GM12872 (cell line): ENCODE data around the gene CKM.

Experiments used
- TF ChIP-seq, protein P1 (sequence below): IDR thresholded peaks from 3 replicates; pipeline ENCODE4 v1.5.1; 2011; ENCODE audit warnings: low read depth, mild to moderate bottlenecking, low read length, moderate library complexity; ENCODE audit not compliant: insufficient read depth

Gene CKM

DNA sequence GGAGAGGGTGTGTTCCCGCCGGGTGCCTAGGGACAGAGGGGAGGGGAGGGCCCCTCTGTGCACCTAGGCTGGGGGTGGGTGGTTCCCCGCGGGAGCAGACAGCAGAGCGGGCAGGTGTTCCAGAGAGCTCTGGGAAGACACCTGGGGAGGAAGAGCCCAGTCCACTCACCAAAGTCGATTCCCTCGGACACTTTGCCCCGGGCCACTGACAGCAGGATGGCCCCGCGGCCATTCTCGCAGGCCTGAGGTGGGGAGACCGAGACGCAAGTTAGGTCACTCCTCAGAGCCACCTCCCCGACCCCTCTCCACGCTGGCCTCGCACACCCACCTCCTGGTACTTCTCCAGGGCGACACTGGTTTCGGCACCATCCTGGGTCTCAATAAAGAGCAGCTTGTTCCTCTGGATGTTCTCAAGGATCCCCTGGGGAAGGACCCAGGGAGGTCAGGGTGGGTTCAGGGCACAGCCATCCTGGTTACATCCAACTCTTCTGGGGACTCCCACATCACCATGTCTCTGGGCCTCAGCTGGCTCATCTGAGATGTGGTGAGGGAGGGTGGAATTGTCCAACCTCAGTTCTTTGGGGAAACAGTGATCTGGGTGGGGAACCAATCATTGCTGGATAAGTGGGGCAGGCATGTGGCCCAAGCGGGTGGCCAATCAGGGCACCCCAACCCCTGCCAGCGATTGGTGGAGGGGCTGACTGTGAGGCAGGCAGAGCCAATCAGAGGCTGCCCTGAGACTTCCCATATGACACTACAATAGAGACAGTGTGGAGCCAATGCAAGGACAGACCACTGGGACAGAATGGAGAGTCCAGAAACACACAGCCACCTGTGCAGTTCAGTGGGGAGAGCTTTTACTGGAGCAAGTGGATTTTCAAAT is 30.5 kb upstream of the CKM start:
- TF ChIP-seq, protein P1, sequence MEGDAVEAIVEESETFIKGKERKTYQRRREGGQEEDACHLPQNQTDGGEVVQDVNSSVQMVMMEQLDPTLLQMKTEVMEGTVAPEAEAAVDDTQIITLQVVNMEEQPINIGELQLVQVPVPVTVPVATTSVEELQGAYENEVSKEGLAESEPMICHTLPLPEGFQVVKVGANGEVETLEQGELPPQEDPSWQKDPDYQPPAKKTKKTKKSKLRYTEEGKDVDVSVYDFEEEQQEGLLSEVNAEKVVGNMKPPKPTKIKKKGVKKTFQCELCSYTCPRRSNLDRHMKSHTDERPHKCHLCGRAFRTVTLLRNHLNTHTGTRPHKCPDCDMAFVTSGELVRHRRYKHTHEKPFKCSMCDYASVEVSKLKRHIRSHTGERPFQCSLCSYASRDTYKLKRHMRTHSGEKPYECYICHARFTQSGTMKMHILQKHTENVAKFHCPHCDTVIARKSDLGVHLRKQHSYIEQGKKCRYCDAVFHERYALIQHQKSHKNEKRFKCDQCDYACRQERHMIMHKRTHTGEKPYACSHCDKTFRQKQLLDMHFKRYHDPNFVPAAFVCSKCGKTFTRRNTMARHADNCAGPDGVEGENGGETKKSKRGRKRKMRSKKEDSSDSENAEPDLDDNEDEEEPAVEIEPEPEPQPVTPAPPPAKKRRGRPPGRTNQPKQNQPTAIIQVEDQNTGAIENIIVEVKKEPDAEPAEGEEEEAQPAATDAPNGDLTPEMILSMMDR, result no peak

DNA sequence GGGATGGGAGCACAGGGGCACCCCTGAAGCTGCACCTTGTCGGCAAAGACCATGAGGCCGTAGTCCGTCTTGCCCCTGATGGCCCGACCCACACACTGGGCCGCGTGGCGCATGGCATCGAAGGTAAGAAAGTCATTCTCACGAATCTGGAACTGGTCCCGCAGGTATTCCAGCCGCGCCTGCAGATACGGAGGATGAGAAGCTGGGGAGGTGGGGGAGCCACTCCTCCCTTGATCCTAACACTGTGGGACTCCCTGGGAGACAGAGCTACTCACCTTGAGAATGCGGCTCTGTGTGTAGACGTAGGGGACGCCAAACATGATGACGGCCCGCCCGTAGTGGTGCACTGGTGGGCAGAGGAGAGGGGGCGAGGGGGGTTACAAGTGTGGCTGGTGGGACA is 29.8 kb upstream of the CKM start:
- TF ChIP-seq, protein P1, result no peak

DNA sequence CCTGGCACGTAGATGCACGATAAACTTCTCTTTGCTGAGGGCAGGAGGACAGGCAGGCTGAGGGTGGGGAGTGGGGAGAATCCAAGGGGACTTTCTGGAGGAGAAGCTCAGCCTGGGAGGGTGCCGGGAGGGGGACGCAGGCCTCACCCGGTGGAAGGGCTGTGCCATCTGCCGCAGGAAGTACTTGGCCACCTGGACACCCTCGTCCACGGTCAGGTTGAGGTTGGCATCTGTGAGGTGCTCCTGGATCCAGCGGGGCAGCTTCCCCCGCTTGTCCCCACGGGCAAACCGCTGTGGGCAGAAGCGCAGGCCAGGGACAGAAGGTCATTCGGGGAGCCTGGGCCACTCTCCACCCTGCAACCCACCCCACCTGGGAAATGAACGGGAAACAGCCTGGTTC is 29.4 kb upstream of the CKM start:
- TF ChIP-seq, protein P1, result no peak

DNA sequence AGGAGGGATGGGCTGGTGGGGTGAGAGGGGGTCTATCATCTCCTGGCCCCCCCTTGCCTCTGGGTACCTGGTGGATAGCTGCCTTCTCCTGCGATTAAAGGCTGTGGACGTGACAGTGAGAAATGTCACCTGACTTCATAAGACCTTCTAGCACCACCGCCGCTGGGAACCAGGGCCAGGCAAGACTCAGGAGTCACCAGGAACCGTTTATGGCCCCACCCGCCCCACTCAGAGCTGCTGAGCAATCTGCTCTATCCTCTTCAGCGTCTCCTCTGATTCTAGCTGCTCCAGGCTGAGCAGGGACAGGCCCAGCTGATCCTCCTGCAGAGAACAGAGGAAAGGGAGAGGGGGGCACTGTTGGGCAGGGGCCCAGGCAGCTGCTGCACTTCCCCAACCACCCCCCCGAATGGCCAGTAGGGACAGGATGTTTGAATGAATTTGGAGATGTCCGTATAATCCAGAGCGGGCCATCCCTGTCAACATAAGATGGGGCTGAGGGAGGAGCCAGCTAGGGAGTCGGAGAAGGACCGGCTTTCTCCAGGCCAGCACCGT is 28.8 kb upstream of the CKM start:
- TF ChIP-seq, protein P1, result no peak

DNA sequence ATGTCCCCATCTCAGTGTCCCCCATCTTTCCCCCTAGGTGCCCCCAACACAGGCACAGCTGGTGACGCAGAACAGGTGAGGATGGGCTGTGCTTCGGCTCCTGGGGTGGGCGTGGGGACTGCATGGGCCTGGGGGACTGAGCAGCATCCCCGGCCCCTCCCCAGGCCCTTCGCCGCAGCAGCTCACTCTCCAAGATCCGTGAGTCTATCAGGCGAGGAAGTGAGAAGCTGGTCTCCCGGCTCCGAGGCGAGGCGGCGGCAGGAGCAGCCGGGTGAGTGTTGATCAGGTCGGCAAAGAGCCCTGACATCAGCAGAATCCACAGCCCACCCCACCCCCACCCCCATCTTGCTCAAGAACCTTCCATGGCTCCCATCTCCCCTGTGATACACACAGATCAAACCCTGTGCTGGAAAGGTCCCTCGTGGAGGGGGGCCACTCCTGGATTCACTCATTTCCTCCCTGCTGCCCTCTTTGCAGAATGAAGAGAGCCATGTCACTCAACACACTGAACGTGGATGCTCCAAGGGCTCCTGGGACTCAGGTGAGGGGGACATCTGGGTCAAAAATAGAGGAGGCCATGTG is 27.9 kb upstream of the CKM start:
- TF ChIP-seq, protein P1, result no peak

DNA sequence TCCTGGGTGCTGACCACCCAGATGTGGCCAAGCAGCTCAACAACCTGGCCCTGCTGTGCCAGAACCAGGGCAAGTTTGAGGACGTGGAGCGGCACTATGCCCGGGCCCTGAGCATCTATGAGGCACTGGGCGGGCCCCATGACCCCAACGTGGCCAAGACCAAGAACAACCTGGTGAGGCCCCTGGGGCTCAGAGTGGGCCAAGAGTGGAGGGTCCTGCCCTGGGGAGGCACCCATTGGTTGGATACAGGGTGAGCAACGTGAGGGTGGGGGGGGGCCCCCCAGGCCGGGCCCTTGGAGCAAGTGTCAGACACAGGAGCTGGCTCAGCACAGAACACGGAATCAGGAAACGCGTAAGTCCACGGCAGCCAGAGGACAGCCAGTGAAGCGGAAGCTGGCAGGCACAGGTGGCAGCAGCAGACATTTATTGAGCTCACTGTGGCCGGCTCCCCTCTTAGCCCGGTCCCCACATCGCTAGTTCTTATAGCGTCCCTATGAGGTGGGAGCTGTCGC is 26.8 kb upstream of the CKM start:
- TF ChIP-seq, protein P1, result no peak

DNA sequence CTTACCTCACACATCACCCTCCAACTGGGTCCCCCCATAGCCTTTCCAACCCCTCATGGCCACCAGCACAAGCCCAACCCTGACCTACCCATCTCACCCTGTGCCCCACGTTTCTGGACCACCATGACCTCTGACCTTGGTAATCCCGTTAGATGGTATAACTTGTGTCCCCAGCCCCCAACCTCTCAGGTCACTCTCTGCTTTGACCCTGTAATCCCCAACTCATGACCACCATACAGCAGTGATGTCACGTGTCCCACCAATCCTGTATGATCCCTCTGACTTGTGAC is 26.4 kb upstream of the CKM start:
- TF ChIP-seq, protein P1, result no peak
